Stimulated activated CD4-positive, alpha-beta T cell treated with anti-CD3 and anti-CD28 coated beads, Interleukin-1b, Interleukin-23, amount 100 ng/mL, for 48 hours (primary cell): ENCODE measurements around the gene SPIB.
"Not testable (repeated sequence)": the region's sequence is repeated elsewhere in the genome, so short reads cannot be mapped to it uniquely, and the experiment has no call there.

Experiments used
- DNase-seq: peaks from one replicate; pipeline ENCODE4 v3.0.0-alpha.2; 2020

SPIB gene

GRCh38 chr19:50418176-50419021 lies at the start of gene SPIB:
SPIB (plus strand) TSS chr19:50418938; CDS start chr19:50418963, 25 bp downstream.
- no peak for DNase-seq

- DNase-seq = no peak
These were observed 46.7 kb upstream of the SPIB start for GRCh38 chr19:50371914-50372475.

GRCh38 chr19:50376166-50377050 lies 42.3 kb upstream of the SPIB start, which contains the start of gene NR1H2:
NR1H2 (plus strand) TSS chr19:50376457; CDS start chr19:50377606, 1,149 bp downstream.
- DNase-seq = peak; percentile 95

DNA sequence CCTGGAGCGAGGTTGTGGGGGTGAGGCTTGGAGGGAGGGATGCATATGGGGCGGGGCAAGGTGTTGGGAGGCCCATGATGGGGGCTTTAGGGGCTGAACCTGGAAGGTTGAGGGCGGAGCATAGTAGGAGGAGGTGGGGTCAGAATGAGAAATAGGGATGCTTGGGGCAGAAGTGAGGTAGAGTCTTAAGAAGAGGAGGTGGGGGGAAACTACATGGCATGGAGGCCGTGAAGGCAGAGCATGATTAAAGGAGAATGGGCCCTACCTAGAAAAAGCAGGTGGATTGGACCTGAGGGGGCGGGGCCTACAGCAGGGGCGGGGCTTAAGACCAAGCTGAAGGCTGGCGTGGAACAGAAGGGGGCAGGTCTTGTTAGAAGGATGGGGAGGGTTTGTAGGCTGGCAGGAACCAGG lies 41.7 kb upstream of the SPIB start:
- DNase-seq = peak; percentile 64

DNA sequence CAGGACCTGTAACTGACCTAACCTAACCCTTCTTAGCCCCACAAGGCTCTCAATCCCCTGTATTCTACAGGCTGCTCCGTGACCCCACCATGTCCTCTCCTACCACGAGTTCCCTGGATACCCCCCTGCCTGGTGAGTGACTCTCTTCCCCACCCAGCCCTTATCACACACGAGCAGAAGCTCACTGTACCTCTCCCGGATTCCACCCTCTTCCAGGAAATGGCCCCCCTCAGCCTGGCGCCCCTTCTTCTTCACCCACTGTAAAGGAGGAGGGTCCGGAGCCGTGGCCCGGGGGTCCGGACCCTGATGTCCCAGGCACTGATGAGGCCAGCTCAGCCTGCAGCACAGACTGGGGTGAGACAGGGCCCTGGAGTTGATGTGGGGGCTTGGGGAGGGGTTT lies 41.2 kb upstream of the SPIB start:
- no peak for DNase-seq

GRCh38 chr19:50378169-50378862 lies 40.4 kb upstream of the SPIB start:
- no peak for DNase-seq

DNA sequence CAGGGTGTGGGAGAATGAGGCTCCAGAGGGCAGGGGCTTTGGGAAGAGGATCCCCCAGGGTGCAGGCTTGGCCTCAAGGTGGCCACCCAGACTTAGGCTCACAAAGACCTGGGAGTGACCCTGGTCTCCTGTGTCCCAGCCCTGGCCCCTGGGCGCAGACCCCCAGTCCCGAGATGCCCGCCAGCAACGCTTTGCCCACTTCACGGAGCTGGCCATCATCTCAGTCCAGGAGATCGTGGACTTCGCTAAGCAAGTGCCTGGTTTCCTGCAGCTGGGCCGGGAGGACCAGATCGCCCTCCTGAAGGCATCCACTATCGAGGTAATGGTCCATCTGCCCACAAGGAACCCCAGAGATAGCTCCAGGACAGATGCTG lies 39.9 kb upstream of the SPIB start:
- DNase-seq = no peak

- DNase-seq = no peak
These were observed 39.1 kb upstream of the SPIB start for GRCh38 chr19:50379602-50380001.

DNA sequence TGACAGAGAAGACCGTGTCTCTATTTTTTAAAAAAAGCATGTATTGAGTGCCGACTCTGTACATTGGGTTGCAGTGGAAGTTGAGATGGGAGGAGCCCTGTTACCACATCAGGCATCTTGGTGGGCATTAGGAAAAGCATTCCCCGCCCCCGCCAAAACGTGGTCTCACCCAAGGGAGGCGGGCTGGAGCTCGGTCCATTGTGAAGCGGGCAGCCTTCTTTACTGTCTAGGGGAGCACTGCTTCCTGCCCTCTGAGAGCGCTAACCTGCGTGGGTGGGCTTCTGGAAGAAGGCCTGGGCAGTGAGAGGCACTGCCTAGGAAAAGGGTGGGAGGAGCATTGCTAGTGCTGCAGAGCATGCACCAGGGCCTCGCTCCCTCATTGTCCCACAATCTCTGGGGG lies 38.6 kb upstream of the SPIB start:
- DNase-seq = no peak

GRCh38 chr19:50380751-50381151 lies 38.0 kb upstream of the SPIB start:
- no peak for DNase-seq

DNA sequence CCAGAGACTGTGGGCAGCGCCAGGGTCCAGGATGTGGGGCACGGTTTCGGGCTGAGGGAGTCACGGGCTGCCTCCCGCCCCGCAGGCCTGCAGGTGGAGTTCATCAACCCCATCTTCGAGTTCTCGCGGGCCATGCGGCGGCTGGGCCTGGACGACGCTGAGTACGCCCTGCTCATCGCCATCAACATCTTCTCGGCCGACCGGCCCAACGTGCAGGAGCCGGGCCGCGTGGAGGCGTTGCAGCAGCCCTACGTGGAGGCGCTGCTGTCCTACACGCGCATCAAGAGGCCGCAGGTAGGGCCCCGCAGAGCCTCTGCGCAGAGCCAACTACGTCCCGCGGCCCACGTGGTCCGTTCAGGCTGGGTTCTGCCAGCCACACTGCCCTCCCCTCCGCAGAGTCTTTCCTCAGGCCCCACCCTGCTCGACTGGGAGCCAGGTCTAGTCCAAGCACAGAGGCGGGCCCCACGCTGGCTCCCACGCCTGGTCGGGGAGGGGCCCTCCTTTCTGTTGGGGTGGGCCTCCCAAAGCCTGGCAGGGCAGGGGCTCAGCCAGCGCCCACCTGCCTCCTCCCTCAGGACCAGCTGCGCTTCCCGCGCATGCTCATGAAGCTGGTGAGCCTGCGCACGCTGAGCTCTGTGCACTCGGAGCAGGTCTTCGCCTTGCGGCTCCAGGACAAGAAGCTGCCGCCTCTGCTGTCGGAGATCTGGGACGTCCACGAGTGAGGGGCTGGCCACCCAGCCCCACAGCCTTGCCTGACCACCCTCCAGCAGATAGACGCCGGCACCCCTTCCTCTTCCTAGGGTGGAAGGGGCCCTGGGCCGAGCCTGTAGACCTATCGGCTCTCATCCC lies 36.6 kb upstream of the SPIB start:
- DNase-seq = no peak

- DNase-seq = no peak
These were observed 35.5 kb upstream of the SPIB start for GRCh38 chr19:50383001-50383851.

DNA sequence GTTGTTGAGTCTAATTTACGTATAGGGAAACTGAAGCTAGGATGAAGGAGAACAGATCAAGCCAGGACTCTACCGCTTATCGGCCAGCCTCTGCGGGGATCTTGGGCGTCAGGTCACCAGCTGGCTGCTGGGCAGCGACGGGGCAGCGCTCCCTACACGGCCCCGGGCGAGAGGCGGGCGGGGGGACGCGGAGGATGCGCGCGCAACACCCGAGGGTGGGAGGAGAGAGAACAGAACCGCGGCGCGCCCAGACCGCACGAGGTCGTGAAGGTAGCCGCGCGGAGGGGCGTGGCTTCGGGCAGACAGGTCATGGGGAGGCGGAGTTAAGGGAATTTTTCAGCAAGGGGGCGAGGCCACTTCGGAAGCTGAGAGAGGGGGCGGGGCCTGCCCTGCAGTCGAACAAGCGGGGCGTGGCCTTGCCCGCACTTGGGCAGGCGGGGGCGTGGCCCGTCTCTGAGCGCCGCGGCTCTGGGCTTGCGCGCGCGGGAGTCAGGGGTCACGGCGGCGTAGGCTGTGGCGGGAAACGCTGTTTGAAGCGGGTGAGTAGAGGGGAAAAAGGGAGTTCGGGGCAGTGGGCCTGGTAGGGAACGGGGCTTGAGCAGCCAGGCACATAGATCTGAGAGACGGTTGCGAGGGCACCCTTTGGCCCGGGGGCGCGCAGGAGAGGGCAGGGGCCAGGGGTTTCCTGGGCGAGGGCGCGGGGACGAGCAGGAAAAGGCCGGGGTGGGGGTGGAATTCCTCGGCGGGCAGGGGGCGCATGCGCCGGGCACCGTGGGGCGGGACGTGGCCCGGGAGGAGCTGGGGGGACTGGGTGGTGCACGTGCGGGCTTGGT lies 34.7 kb upstream of the SPIB start, which contains the start of gene POLD1:
Gene POLD1, plus strand, starts transcription at position 496 of the 833 bp plus-strand sequence. CDS start 14,505 bp downstream, outside the sequence.
- DNase-seq = peak; percentile 99

GRCh38 chr19:50384685-50385535 lies 33.8 kb upstream of the SPIB start:
- no peak for DNase-seq

DNA sequence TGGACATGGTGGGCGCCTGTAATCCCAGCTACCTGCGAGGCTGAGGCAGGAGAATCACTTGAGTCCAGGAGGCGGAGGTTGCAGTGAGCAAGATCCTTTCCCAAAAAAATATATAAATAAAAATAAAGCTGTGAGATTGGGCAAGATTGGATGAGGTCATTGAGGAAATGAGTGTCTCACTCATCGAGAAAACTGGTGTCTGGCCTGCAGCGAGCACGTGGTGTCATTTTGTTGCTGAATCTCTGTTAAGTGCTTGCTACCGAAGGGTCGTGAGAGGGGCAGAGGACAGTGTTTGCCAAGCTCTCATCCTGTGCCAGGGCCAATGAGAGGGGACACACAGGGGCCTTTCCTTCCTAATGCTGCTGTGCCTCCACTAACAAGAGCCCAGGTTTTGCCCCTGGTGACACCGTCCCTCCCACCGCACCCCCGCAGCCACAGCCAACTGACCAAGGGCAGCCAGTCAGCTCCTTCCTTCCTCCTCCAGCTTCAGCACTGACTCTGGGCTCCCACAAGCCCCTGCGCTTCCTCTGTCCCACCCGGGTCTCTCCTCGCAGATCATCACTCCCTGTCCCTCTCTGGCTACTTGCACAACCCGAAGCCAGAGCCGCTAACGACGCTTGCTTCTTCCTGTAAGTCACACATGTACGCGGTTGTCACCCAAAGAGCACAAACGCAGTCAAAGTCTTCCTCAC lies 31.4 kb upstream of the SPIB start:
- no peak for DNase-seq

DNA sequence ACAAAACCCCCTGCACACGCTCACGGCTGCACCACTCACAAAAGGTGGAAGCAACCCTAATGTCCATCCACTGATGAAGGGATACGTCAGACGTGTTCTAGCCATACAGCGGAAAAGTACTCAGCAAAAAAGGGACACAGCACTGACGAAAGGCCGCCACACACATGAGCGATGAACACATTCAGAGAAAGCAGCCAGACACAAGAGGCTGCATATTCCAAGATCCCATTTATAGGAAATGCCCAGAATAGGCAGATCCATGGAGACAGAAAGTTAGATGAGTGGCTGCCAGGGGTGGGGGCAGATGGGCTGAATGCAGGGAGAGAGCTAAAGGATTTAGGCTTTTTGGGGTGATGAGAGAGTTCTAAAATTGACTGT lies 30.9 kb upstream of the SPIB start:
- DNase-seq = no peak

GRCh38 chr19:50390295-50390694 lies 28.4 kb upstream of the SPIB start:
- DNase-seq = not testable (repeated sequence)

- DNase-seq = not testable (repeated sequence)
These were observed 27.8 kb upstream of the SPIB start for GRCh38 chr19:50390952-50391351.
